Gastroesophageal sphincter (tissue), 3 donors: ENCODE results near the gene GLRX5.

ENCODE experiments used
- CTCF ChIP-seq, 4 experiments: fragments of 200-600 bp in 2 of 4; fragments of 450-650 bp in 2 of 4; sonication (generic) in 1 of 4; IDR thresholded peaks; one replicate each; pipeline ENCODE4 v1.5.1; 2017 to 2019; ENCODE audit warnings: antibody characterized with exemption in 4 of 4, mild to moderate bottlenecking in 2 of 4, moderate library complexity in 2 of 4
- EP300 ChIP-seq: sonication (generic); formaldehyde crosslinking; IDR thresholded peaks from one replicate; pipeline ENCODE4 v1.6.1; 2017; ENCODE audit warnings: antibody characterized with exemption, mild to moderate bottlenecking
- POLR2A ChIP-seq, 2 donors: fragments of 450-650 bp; IDR thresholded peaks; one replicate each; pipeline ENCODE4 v1.6.1; 2017; ENCODE audit warnings: antibody characterized with exemption in 2 of 2, mild to moderate bottlenecking in 2 of 2, moderate library complexity in 1 of 2

- TF ChIP-seq CTCF (IDR thresholded peaks at IDR 0.05) (no peak), POLR2A (IDR thresholded peaks at IDR 0.05) (no peak), EP300 (no peak)
These were observed 43.0 kb downstream of the GLRX5 start for GRCh38 chr14:95577870-95578269.
